K562 (cell line): ENCODE measurements around the gene ZNF865. TPM values are rescaled to one million over a fixed set of nuclear protein-coding genes. Genes with fewer than 3 reads are reported as not detected.

Experiments
- CAMTA2 ChIP-seq: fragments of 250-450 bp; sonication (Bioruptor Pico); conservative IDR thresholded peaks from 2 replicates; pipeline ENCODE4 v1.5.1; 2022
- CEBPZ ChIP-seq: fragments of 150-350 bp; IDR thresholded peaks from 2 replicates; pipeline ENCODE4 v1.6.1; 2014; ENCODE audit warnings: low read depth, mild to moderate bottlenecking, low read length, borderline replicate concordance
- NFXL1 ChIP-seq: fragments of 450-650 bp; formaldehyde crosslinking; IDR thresholded peaks from 2 replicates; pipeline ENCODE4 v1.4.0; 2021; ENCODE audit warnings: mild to moderate bottlenecking
- OTX1 ChIP-seq: fragments of 450-650 bp; formaldehyde crosslinking; IDR thresholded peaks from 2 replicates; pipeline ENCODE4 v1.4.0; 2022; ENCODE audit warnings: mild to moderate bottlenecking
- PHF8 ChIP-seq: fragments of 200-600 bp; sonication (generic); IDR thresholded peaks from 2 replicates; pipeline ENCODE4 v1.6.1; 2012; ENCODE audit warnings: mixed run types, mild to moderate bottlenecking, inconsistent platforms, low read length, moderate library complexity, borderline replicate concordance
- PHTF2 ChIP-seq: fragments of 250-450 bp; sonication (Bioruptor Pico); IDR thresholded peaks from 2 replicates; pipeline ENCODE4 v1.5.0; 2021; ENCODE audit warnings: mild to moderate bottlenecking
- RBBP5 ChIP-seq: fragments of 200-600 bp; sonication (generic); IDR thresholded peaks from 2 replicates; pipeline ENCODE4 v1.6.1; 2012; ENCODE audit warnings: borderline replicate concordance, mild to moderate bottlenecking, low read length, control low read depth, inconsistent platforms; ENCODE audit not compliant: insufficient read depth, poor library complexity, severe bottlenecking
- SNIP1 ChIP-seq: fragments of 450-650 bp; IDR thresholded peaks from 2 replicates; pipeline ENCODE4 v1.7.1; 2017; ENCODE audit warnings: low read depth, mild to moderate bottlenecking
- TAF1 ChIP-seq: IDR thresholded peaks from 2 replicates; pipeline ENCODE4 v1.6.1; 2011; ENCODE audit warnings: mild to moderate bottlenecking, low read length, moderate library complexity; ENCODE audit not compliant: insufficient read depth, control insufficient read depth, severe bottlenecking; ENCODE audit errors: extremely low read depth
- TEAD2 ChIP-seq: fragments of 450-650 bp; IDR thresholded peaks from 2 replicates; pipeline ENCODE4 v1.6.1; 2016; ENCODE audit warnings: missing genetic modification characterization, control low read depth, missing compliant biosample characterization
- XRCC5 ChIP-seq: fragments of 200-400 bp; formaldehyde crosslinking; IDR thresholded peaks from 2 replicates; pipeline ENCODE4 v1.6.1; 2017; ENCODE audit warnings: low read depth, mild to moderate bottlenecking, low read length
- ZNF445 ChIP-seq: fragments of 250-450 bp; sonication (Bioruptor Pico); IDR thresholded peaks from 2 replicates; pipeline ENCODE4 v1.4.0; 2020; ENCODE audit warnings: low read depth, mild to moderate bottlenecking, moderate library complexity
- ZNF668 ChIP-seq: fragments of 250-450 bp; sonication (Bioruptor Pico); IDR thresholded peaks from 2 replicates; pipeline ENCODE4 v1.8.0; 2022; ENCODE audit warnings: mild to moderate bottlenecking, inconsistent platforms
- ZNF766 ChIP-seq: fragments of 200-800 bp; sonication (Bioruptor generic); conservative IDR thresholded peaks from 2 replicates; pipeline ENCODE4 v1.6.1; 2016; ENCODE audit warnings: missing genetic modification characterization, missing compliant biosample characterization
- polyA plus RNA-seq, 8 experiments: library from polyadenylated mRNA; depleted of rRNA in 4 of 8; stranded (reverse) in 5 of 8; unstranded in 3 of 8; fragments of >200 nt; fragmentation: Nextera tagmentation in 2 of 8; fragmentation: Illumina TruSeq in 1 of 8; extraction: Ambion mirVana in 2 of 8; extraction: Trizol in 1 of 8; gene quantifications; 2 replicates each; pipeline versions ENCODE4 v1.2.1 to v1.2.3, GENCODE V29; 2011 to 2014; ENCODE audit warnings: inconsistent platforms in 1 of 8, missing spikeins in 1 of 8
- total RNA-seq, 7 experiments: library from RNA; depleted of rRNA in 6 of 7; stranded (reverse); fragments of >200 nt in 6 of 7; fragmentation: Illumina TruSeq in 2 of 7; extraction: Trizol in 2 of 7; gene quantifications; 2 replicates each; pipeline versions ENCODE4 v1.2.1 to v1.2.3, GENCODE V29; 2011 to 2021; ENCODE audit warnings: low replicate concordance in 1 of 7

ZNF865 gene
- total and polyA plus RNA-seq, 9 of the 15 experiments (the other 6 are each of a cell fraction or from before 2014, with no cell fraction given): 0.40 to 18.8 (median 1.6) TPM; not detected in 2

GRCh38 chr19:55643887-55644176 lies 38.4 kb downstream of the ZNF865 start (continued):
- TF ChIP-seq PHF8: peak; percentile 11; the same call in 1 of the 2 replicates
- no peak for TF ChIP-seq CEBPZ
- no peak for TF ChIP-seq XRCC5
- no peak for TF ChIP-seq CAMTA2
- TF ChIP-seq TEAD2: no peak
- no peak for TF ChIP-seq ZNF766 (CRISPR knock-in tag)
- no peak for TF ChIP-seq SNIP1
- TF ChIP-seq NFXL1 (CRISPR knock-in tag): no peak
- peak; percentile 9 for TF ChIP-seq RBBP5
- TF ChIP-seq ZNF668: no peak
- no peak for TF ChIP-seq PHTF2 (CRISPR knock-in tag)
- TF ChIP-seq TAF1: no peak
- 0 out of 2 replicates have a peak, but pooled peaks have one; percentile 18 for TF ChIP-seq OTX1 (CRISPR knock-in tag)
- no peak for TF ChIP-seq ZNF445 (CRISPR knock-in tag)
